Measurements from ENCODE around the gene HDAC9.

Gene HDAC9

DNA sequence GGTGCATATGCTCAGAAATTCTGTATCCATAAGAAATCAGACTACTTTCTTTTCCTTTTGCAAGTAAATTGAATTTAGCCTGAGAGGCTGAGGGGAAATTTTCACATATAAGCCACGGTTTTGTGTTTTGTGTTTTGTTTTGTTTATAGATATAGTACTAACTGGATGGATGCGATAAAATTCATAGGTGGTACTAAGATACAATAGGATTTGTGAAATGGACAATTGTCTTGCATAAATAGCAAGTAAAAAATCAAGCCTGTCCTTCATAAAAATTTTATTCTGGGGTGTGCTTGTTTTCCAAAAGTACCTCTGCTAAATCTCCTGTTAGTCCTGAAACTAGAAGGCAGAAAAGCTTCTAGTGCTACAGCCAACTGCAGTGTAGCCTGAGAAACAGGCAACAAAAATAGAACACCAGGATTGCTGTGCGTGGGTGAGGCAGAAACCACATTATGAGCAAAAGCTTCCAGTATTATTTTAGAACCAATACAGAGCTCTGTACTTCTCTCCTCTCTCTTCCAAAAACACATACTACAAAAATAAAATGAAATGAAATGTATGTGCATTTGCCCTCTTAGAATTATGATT is 634 bp upstream of the HDAC9 start:
- no peak for DNase-seq

DNA sequence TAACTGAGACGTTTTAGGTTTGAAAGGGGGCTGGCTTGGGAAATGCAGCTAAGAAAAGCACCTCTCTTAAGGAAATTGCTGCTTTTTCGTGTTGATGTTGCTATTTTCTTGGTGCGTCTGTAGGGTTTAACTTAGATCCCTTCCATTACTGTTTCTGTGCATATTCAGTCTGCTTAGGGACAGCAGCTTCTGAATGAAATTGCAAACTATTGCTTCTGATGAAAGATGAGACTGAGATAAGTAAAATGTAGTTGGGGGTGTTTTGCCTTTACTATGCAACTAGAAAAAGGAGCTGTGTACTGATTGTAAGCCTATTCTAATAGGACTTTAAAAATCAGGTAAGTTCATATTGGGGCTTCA is 772 bp downstream of the HDAC9 start:
- no peak for DNase-seq

DNA sequence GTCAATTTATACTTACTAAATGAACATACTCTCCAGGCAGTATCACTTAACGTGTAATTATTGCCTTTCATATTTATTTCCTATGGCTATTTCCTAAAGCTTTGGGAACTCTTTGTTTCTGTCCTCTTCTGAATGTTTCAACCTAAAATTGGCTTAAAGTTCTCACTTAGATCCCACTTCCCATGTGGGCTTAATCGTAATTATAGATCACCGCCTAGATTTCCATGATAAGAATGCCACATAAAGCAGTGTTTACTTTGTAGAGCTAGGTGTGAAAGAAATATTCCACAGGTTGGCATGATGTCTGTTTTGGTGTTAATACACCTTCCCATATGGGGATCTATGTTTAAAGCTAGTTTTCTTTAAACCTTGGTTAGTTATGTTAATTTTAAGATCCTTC is 1.5 kb downstream of the HDAC9 start:
- no peak for DNase-seq

DNA sequence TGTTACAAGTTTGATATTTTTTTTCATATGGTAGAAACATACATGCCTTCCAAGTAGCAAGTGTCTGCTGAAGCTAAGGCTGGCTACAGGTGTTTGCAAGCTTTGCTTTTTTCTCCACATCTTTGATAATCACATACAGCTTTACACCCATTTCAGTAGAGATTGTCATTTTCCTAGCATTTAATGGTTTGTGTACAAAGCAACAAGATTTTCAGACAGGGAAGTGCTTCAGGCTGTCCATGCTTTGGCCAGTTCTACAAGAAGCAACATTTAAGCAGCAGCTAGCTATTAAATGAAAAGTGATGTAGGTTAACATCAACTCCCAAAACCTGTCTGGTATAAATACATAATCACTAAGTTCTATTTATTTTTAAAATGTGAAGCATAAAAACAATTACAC is 2.3 kb downstream of the HDAC9 start:
- DNase-seq, result no peak

DNA sequence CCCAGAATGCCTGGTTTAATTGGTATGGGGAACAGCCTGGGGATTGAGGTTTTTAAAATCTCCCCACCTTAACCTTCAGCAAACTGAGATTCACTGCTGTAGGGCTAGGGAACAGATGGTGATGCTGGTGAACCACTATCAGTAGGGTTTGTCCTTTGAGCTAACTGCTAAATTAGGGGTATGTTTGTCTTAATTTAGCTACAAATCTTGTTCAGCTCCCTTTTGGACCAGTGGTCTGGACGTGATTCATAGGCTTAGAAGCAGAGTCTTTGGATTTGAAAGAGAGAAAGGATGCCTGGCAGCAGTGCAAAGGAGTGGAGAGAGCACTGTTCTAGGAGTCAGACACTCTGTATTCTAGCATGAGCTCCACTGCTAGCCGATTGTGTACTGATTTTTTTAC is 2.8 kb downstream of the HDAC9 start:
- no peak for DNase-seq

DNA sequence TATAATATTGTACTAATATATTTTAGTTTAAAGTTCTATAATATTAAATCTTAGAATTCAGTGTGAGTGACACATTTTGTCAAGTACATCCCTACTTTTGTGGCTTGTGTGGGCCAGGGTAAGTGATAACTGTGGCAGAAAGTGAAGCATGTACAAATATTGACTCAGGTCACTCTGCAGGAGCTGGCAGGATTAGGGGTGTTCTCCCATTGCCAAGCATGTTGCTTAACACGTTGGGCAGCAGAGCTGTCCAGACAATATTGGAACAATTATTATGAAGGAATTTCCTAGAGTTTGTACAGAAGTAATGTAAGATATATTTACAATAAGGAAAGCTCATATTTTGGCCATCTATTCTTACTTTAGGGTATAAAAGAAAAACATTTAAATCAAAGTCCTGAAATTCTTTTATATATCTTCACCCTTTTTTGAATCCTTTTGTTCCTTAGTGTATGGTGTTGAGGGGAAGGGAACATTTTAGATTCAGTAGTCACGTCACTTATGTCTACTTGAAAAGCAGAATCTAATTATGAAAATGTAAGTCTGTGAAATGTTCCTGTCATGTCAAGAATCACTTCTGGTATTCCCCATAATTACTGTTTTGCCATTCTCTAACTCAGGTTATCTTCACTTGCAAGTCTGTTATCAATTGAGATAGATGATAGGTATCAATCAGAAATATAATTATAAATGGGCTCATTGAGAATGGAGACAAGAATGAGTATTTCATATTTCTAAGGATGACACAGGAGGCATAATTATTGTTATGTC is 4.0 kb downstream of the HDAC9 start:
- DNase-seq, result no peak

DNA sequence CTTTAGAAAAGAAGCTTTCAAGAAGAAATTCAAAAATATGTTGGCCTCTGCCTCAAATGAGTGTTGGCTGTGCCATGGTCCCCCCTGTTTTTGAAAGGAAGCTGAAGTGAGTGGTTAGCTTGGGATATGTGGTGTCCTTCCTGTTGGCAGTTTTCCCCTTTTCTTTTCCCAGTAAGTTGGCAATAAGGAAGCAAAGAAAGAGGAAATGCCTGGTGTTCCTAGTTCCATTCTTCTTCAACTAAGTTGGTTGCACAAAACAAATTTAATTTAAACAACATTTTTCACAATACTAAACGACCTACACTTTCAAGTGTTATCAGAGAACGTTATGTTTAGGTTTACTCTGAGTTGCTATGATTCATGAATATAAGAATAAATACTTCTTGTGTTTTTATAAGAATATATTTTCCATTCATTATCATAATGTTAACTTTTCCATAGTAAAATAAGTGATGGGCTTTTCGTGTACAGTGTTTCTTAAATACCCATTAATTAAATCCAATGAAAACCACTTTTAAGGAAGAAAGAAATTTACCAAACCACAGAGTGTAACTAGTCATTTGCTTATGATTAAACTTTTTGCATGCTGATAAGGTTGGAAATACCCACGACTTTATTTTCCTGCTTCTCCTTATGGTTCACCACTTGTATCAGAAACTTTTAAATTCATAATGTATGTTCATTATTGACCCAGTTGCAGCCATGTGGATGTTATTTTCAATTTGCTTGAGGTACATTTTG is 7.7 kb downstream of the HDAC9 start:
- no peak for DNase-seq

DNA sequence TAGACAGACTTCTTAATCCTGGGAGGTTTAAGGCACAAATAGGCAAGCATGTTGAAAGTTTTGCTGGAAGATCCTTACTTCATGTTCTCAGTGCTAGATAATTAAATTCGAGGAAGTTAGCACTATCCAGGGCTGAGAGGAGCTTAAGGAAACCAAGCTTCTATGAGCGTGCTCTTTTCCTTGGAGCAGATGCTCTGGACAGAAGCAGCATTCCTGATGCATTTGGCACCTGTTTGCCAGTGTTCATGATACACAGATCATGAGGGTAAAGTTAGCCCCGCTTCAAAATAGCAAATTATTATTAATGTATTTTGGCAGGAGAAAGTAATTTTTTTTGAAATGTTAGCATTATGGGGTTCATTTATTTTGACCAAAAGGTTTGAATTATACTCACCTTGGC is 9.4 kb downstream of the HDAC9 start:
- no peak for DNase-seq

DNA sequence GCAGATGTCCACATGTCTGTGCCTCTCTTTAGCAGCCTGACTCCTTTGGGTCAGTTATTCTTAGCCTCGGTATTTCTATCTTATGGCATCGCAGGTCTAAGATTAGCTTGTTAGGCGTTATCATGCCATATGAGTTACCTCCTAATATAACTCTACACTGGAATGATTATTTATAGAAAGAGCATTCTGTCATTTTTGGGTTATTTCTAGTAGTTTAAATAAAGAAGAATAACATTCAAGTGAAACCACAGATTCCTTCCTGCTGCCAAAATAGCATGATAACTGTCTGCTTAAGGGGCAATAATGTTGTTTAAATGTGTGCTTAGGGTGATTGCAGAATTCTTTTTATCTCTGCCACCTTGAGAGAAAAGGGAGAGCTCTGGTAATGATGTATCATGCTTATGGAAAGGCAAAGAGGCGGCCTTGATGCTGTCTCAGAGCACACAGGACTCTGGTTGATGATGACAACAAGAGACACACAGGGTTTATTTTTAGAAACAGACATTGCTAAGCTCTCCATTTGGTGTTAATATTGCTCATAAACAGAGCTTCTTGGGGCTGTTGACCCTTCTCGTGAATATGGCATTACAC is 10.4 kb downstream of the HDAC9 start:
- no peak for DNase-seq

DNA sequence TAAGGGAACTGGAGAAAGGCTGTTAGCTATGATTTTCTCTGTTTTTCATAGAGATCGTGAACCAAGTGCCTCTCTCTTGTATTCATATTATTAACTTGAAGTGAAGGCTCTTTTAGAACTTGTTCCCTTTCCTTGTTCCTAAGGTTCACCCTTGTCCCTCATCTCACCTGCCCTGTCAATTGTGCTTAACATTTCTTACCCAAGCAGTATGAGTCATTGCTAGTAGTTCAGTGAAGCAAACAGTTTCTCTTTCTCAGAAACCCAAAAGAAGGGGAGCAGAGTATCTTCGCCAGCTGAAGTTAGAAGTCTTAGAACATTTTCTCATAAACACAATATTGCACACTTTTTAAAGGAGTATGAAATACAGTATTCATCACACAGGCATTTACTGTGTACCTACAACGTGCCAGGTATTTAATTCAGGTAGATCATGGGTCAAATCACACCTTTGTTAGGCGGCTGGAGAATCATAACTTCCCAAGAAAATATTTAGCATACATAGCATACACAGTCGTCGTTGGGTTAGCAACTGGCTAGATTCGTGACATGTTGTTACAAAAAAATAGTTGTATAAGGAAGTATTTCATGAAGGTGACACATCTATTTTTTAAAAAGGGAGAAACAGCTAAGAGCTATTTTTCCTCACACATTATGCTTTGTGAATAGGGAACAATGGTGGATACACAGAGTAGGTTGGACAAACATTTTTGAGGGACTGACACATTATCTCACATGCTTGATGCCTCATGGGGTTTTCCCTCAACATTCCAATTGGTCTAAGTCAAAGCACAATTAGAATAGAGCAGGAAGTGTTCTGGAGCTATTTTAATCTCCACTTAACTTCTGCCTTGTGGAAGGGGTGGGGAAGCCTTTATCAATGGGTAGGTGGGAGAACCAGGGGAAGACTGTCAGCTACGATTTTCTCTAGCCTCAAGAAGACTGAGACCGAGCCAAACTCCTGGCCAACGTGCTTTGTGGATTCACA is 13.2 kb downstream of the HDAC9 start:
- DNase-seq, result peak; percentile 76

DNA sequence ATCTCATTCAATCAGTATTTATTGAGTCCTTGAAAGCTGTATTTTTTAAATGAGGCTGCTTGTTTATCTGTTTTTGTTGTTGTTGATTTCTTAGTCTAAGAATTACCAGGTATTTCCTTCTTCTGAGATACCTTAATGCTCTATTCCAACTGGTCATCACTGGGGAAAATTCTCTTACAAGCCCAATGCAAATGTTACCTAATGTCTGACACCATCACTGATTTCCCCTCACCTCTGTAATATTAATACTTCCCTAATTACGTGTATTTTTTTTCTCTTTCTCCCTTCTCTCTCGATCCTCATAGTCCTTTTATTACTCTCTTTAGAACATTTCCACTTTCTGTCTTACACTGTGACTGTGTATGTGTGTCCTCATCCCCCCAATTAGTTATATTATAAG is 13.9 kb downstream of the HDAC9 start:
- DNase-seq, result no peak

DNA sequence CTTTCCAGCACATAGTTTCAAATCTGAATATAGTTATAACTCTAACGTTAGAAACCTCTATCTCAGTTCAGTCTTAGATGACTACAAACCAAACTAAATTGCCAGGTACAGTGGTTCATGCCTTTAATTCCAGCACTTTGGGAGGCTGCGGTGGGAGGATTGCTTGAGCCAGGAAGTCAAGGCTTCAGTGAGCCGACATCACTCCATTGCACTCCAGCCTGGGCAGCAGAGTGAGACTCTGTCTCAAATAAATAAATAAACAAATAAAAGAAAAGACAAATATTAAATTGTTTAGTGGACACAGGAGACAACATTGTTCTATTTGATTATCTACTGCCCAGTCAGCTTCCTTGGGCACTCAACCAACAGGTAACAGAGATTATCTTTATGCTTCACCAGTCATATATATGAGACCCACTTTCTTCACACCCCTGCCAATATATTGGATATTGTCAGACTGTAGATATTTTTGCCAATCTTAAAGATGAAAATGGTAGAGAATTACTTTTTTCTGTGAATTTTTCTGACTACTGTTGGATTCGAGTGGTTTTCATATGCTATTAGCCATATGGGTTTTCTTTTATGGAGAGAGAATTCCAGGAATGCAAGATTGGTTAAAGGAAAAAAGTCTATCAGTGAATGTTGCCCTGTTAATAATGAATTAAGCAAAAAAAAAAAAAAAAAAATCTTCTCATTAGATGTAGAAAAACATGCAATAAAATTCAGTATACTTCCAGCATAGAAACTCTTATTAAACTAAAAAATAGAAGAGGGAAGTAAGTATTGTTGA is 16.0 kb downstream of the HDAC9 start:
- DNase-seq, result no peak

DNA sequence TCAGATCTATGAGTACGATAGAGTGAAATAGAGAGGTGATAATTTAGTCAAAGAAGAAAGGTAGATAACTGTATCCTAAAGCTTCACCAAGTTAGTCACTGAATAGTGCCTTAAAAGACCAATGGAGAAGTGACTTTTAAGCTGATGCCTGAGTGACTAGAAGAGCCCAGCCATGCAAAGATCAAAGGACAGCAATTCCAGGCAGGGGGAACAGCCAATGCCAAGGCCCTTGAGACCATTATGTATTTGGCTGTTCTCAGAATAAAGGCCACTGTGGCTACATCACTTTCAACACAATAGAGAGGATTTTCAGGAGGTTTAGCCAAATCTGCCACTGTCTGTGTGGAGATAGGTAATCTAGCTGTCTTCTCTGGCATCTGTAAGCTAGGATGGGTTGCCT is 17.8 kb downstream of the HDAC9 start:
- DNase-seq, result no peak

DNA sequence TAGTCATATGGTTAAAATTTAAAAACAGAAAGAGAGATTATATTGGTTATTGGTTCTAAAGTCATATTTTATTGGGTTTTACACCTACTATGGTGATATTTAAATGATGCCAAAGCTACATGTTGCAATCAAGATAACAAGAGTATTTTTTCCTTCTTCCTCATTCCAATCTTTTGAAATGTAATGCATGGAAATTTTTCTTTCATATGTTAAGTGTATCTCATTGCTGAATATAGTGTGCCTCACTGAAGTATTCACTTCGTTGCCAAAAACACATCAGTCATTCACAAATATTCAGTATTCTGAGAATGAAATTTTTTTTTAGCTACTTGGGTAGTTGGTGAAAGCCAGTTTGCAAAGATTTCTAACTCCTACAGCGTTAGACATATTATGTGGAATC is 19.5 kb downstream of the HDAC9 start:
- DNase-seq, result no peak

DNA sequence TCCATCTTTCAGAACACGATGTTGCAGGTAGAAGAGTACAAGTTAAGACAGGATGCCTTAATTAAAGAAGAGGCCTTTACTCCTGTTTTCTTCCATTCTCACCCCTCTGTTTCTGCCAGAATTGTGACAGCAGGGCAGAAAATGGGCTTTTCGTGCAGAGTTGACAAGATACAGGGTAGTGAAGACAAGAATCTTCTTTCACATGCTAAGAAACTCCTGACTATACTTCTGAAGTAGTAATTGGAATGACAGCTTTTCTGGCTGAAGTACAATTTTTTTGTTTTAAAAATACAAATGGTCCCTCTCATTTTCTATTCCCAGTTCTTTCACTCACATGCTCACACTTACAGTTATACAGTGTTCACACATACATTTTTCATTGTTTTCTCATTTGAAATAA is 22.1 kb downstream of the HDAC9 start:
- no peak for DNase-seq

DNA sequence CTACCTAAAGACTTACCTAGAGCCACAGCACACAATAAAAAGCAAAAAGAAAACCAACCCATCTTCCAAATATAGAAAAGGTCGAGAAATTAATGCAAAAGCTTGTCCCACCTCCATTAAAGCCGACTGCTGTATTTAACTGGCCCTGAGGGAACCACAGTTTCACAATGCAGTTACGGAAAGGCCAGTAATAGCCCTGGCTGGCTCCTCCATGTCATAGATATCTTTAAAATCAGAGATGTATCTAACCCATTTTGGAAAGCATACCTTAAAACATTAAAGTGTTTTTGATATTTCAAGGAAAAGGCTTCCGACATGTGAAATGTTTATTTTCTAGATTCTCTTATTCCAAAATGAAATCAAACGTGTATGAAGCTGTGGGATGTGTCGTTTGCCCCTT is 23.0 kb downstream of the HDAC9 start:
- DNase-seq, result no peak

DNA sequence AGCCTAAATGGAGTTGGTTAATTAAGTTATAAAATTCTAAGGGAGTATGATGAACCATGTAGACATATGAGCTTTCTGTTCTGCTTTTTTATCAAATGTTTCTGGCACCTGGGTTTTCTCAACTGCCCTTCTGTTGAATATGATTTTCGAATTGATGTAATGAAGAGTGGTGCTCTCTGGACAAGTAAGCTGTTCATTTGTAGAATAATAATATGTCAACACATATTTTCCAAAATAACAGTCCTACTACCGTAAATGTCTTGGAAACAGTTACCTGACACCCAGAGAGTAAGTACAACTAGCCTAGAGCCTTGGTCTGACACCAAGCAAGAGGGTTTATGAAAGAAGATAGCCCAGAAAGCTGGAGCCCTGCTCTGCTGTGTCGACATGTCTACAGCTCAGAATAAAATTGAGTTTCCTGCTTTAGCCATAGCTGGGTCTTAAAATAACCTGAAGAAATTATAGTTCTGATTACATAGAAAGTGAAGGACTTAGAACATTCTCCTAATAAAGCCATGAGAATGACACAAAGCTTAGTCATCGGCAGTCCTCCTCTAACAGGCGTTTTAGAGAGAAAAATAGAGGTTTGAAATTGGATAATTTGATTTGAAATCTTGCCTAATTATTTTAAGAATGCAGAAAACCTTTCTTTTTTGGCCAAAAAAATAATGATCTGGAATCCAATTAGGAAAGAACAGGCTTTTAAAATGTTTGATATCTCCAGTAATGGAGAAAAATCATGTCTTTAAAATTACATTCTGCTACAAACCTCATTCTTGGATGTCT is 25.1 kb downstream of the HDAC9 start:
- DNase-seq, result no peak

DNA sequence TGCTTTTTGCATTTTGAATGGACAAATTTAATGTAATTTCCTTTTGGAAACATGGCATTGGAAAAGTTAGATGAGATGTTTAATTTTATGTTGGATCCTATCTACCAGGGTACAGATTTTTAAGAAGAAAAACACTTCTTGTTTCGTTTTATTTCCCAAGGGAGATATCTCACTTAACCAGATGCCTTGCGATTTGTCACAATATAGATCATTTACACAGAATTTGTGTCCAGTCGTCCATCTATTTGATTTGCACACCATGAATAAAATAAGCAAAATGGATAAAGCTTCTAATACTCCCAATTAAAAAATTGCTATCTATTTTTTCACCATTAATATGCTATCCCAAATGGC is 25.7 kb downstream of the HDAC9 start:
- DNase-seq, result no peak

DNA sequence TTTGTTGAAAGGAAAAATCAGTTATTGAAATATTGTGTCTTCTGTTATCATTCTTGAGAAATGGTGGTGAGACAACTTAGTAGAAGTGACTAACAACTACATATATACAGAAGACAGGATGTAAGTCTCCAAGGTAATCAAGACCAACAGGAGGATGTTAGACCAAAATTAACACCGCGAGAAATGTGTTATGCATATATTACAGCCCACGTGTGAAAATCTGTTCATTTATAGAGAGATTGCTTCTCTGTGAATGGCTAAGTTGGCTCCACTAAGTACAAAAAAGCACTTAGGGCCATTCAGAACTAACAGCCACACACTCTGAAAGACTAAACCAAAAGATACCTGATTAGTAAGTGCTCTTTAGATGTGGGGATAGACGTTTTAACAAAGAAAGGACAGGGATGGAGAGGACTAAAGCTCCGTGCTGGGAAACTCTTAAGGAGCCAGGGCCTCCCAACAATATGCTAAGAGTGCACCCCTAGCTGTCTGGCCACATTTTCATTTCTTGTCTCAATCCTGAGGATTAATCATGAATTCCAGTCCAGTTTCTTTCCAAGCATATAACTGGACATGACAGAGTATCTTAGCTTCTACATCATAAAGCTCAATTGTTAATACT is 26.5 kb downstream of the HDAC9 start:
- no peak for DNase-seq

DNA sequence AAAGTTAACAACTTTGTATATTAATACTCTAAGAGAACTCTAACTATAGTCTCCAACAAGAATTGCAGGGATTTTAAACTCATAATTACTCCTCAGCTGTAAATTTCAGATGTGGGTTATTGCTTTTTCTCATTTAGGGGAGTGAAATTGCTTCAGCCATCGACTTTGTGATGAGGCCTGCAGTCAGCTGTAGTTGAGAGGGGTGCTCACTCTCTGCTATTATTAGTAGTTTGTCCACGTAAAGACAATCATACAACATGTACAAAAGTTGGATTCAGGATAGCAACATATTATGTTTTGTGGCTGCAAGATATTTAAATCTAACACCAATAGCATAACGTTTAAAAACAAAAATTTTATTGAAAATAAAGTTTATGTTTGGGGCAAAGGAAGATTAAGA is 28.7 kb downstream of the HDAC9 start:
- DNase-seq, result no peak
